NOMO-1 treated with dmso at 0.1 percent for 144 hours (cell line): ENCODE measurements around the gene SFTA2.
"Not testable (repeated sequence)": the region's sequence is repeated elsewhere in the genome, so short reads cannot be mapped to it uniquely, and the experiment has no call there.

Experiments
- DNase-seq: peaks from one replicate; lab custom pipeline; 2025; ENCODE audit not compliant: unreplicated experiment; lab: John Stamatoyannopoulos, UW

SFTA2 gene

DNA sequence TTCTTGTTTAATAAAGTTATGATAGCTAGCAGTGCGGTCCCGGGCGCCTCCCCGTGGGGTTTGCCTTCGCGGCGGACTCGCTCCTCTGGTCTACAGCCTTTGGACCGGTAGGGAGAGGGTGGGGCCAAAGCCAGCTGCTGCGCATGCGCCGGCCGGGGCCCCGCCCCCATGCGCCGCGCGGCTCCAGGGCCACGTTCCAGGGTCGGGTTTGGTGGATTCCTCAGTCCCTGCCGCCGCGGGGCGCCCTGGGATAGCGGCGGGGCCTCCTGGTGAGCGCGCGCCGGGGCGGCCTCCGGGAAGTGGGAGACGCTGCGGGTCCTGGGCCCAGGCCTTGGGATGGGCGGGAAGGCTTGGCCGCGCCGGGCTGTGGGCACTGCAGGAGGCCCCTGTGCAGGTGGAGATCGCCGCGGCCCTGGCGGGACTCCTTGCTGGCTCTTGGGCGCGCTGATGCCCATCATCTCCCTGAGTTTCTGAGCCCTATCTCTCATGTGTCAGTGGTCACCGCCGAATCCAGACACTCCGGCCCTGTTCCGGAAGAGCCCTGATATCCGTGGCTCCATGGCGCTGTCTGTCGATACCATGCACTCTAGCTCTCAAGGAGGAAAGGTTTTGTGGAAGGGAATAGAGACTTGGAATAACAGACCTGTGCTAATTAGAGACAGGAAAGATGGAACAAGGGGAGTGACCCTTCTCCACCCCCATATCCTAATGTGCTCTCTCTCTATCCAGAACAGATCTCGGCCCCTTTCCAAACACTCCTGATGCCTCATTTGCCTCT lies 17.7 kb downstream of the SFTA2 start, which contains the start of gene VARS2:
Gene VARS2, plus strand, starts transcription at position 163 of the 778 bp plus-strand sequence. Its CDS starts 599 bp downstream, at position 762.
- DNase-seq: peak; percentile 85

DNA sequence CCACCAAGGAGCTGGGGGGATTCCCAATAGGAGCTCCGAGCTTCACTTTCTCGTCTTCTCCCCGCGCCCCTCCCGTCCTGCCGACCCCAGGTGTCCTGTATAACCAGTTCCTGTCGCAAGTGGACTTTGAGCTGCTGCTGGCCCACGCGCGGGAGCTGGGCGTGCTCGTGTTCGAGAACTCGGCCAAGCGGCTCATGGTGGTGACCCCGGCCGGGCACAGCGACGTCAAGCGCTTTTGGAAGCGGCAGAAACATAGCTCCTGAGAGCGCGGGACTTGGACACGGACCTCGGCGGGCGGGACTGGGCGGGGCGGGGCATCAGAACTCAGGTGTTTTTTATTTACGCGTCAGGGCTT lies 18.3 kb downstream of the SFTA2 start:
- DNase-seq: no peak

DNA sequence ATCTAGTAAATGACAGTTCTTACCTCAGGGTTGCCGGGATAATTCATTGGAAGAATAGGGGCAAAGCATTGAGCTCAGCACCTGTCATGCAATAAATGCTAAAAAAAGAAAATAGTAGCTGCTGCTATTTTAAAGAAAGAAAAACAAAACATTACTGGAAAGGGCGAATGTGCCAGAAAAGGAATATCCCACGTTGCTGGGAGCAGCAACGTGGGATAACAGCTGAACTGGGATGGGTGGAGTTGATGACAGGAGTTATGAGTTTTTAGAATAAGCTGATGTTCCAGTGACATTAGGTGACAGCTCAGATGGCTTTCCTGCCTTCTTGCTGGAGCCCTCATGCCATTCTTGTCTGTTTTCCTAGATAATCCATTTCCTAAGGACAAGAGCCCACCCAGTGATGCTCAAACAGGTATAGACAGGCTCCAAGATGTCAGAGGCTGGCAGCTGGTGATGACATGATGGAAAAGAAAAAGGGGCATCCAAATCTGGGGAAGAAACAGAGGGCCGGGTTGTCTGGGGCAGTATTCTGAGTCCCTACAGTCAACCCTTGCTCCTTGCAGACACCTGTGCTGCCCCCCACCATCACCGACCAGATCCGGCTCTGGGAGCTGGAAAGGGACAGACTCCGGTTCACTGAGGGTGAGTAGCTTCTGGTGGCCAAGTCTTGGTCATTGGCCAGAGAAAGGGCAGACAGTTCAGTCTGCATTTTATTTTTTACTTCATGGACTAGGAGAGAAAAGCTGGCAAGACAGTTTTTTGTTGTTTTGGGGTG lies 19.0 kb downstream of the SFTA2 start:
- no peak for DNase-seq

DNA sequence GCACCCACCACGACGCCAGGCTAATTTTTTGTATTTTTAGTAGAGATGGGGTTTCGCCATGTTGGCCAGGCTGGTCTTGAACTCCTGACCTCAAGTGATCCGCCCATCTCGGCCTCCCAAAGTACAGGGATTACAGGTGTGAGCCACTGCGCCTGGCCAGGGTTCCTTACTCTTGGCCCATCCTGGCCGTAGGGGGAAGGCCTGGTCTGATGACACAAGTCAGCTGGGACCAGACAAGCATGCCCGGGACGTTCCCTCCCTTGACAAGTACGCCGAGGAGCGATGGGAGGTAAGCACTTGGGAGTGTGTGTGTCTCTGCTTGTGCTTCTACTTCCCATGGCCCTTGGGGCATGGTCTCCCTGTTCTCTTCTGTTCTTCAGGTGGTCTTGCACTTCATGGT lies 21.5 kb downstream of the SFTA2 start:
- DNase-seq: not testable (repeated sequence)

DNA sequence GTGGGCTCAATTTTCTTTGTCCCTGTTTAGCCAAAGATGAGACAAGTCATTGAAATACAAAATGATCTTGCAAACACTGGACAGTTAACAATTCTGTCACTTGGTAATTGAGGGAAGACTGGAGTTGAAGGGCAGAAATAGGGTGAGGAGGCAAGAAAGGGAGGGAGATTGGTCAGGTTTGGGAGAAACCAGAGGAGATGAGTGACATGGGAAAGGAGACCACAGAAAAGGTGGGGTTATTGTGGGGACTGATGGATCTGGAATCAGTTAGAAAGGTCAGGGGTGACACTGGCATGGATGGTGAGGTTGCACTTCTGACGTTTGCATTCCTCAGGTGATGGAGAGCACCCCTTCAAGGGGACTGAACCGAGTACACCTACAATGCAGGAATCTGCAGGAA lies 23.3 kb downstream of the SFTA2 start:
- DNase-seq: no peak

DNA sequence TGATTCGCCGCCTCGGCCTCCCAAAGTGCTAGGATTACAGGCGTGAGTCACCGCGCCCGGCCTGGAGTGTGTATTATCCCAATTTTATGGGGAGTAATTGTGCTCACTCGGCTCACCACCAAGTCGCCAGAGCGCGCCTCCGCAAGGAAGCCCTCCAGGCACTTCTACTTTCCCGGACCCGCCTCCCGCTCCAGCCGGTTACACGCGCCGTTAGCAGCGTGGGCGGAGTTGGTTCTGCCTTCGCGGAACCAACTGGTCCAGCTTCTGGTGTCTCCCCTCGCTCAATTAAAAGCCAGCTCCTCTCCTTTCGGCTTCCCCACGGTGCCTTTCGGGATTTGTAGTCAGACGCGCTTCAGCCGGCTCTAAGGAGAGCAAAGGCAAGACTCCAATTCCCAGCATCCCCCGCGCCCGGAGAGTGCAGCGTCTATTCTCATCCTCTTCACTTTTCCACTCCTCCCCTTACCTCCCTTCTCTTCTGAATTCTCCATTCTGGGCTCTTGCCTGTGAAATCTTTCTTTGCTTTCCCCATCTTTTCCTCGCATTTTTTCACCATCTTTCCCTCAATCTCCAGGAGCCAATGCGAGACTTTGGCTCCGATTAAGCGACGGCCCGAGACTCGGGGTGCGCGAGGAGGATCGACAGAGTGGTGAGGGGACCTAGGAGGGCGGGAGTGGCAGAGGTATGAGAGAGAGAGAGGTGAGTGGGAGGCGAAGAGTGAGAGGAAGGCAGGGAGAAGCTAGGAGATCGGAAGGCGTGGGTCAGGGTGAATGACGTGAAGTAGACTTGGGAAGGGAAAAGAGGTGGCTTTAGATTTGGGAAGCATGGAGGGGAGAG lies 24.0 kb downstream of the SFTA2 start, which contains the start of gene GTF2H4:
Gene GTF2H4, plus strand, starts transcription at position 450 of the 834 bp plus-strand sequence.
- peak; percentile 99 for DNase-seq

DNA sequence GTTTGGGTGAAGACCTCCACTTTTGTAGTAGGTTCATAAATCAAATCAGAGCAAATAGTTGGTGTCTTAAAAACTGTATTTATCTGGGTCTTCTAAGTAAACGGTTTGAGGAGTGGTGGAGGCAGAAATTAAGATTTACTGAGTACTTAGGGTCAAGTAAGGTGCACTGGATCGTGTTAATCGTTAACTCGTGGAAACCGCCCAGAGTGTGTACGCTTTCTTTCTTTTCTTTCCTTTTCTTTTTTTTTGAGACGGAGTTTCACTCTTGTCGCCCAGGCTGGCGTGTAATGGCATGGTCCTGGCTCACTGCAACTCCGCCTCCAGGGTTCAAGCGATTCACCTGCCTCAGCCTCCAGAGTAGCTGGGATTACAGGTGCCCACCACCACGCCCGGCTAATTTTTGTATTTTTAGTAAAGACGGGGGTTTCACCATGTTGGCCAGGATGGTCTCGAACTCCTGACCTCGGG lies 24.6 kb downstream of the SFTA2 start:
- not testable (repeated sequence) for DNase-seq

DNA sequence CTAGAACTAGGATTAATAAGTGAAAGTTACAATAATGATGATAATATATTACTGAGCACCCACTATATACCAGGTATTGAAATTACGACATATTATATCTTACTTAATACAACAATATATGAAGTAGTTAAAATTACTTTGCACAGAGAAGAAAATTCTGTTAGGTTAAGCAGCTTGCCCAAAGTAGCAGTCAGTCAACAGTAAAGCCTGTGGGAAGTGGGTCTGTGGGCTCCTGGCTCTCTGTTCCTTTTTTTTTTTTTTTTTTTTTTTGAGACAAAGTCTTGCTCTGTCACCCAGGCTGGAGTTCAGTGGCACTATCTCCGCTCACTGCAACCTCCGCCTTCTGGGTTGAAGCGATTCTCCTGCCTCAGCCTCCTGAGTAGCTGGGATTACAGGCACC lies 28.7 kb downstream of the SFTA2 start:
- no peak for DNase-seq

DNA sequence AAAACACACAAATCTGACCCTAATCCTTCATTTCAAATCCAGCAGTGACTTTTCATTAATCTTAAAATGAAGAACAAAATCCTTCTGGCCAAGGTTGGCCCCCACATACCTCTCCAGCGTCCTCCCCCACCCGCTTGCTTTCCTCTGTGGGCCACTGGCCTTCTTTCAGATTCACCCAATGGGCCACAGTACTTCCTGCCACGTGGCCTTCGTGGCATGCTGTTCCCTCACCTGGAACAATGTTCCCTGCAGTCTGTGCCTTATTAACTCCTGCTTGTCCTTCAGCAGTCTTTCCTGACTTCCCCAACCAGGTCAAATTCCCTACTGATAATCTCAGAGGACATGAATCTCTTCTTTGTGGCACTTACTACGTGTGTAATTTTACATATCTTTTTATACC lies 29.3 kb downstream of the SFTA2 start:
- no peak for DNase-seq

DNA sequence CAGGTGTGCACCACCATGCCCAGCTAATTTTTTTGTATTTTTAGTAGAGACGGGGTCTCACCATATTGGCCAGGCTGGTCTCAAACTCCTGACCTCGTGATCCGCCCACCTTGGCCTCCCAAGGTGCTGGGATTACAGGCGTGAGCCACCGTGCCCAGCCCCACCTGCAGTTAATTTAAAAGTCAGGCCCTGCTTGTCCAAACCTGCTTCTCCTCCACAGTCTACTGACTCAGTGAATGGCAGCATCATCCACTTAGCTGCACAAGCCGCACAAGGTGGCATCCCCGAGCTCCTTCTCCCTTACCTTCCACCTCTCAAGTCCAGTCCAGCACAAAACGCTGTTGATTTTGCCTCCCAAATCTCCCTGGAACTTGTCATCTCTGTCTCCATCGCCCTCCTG lies 29.8 kb downstream of the SFTA2 start:
- not testable (repeated sequence) for DNase-seq

DNA sequence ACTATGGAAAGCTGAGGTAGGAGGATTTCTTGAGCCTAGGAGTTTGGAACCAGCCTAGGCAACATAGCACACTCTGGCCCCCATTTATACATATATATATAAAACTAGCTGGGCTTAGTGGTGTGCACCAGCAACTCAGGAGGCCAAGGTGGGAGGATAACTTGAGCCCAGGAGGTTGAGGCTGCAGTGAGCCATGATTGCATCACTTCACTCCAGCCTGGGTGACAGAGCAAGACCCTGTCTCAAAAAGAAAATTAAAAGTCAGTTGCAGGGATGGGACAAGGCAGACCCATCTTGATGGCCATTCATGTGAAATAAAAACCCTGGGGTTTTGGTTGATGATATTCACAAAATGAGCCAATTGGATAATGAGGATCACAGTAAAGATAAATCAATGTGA lies 30.5 kb downstream of the SFTA2 start:
- DNase-seq: no peak

DNA sequence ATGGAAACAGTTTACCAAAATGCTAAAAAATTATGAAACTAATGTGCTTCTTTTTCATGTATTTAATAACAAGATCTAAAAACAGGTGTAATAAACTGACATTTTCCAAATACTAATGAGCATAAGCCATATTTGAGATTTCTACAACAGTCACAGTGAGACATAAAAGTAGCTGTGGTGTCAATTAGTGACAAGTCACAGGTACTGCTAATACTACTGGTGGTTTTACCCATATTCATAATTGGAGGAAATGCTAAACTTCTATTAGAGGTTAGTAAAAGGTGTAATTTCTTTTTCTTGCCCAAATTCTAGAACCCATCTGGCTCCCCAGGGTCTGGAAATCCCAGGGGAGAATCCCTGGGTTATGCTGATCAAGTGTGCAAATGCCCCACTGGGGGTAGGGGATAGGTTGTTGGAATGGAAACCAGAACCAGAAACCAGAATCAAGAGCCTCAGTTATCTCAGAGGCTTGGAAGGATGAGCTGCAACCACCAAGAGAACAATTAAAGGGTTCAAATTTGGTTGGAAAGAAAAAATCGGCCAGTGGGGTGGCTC lies 31.0 kb downstream of the SFTA2 start:
- DNase-seq: no peak

DNA sequence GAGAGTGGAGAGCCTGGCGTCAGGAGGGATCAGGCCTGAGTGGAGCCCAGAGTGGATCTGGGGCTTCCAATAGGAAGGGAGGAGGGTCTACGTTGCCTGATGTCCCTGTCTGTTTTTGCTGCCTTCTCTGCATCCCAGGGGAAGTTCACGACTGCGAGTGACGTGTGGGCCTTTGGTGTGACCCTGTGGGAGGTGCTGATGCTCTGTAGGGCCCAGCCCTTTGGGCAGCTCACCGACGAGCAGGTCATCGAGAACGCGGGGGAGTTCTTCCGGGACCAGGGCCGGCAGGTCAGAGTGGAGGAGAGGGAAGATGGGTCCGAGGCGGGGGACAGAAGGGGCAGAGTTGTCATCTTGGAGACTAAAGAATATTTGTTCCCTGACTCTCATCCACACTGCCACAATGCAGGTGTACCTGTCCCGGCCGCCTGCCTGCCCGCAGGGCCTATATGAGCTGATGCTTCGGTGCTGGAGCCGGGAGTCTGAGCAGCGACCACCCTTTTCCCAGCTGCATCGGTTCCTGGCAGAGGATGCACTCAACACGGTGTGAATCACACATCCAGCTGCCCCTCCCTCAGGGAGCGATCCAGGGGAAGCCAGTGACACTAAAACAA lies 33.1 kb downstream of the SFTA2 start:
- DNase-seq: no peak

DNA sequence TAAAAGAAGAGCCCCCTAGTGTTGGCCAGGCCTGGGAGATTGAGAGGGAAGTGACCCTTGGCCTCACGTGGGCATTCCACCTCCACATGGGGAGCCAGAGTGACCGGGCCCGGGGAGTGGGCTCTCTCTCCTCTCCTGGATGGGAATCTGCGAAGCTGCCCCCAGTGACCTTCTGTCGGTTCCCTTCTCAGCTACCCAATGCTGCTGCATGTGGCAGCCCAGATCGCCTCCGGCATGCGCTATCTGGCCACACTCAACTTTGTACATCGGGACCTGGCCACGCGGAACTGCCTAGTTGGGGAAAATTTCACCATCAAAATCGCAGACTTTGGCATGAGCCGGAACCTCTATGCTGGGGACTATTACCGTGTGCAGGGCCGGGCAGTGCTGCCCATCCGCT lies 34.1 kb downstream of the SFTA2 start:
- no peak for DNase-seq

DNA sequence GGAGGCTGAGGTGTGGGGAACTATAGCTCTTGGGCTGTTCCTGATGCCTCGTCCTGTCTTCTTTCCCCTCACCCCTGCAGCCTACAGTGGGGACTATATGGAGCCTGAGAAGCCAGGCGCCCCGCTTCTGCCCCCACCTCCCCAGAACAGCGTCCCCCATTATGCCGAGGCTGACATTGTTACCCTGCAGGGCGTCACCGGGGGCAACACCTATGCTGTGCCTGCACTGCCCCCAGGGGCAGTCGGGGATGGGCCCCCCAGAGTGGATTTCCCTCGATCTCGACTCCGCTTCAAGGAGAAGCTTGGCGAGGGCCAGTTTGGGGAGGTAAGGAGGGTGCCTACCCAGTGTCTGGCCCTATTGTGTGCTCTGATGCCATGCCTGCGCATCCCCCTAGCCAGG lies 35.4 kb downstream of the SFTA2 start:
- no peak for DNase-seq

DNA sequence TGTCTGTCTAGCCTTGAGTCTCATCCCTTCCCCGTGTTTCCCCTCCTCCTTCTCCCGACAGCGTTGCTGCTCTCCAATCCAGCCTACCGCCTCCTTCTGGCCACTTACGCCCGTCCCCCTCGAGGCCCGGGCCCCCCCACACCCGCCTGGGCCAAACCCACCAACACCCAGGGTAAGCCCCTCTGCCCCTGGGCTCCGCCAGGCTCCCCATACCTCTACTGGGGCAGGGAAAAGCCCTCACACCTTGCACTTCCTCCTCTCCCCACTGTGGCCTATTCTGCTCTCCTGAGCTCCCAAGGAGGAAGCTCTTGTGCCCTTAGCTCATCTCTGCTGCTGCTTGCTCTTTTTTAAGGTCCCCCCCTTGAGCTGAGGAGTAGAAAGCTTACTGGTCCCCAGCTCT lies 36.6 kb downstream of the SFTA2 start:
- DNase-seq: no peak

DNA sequence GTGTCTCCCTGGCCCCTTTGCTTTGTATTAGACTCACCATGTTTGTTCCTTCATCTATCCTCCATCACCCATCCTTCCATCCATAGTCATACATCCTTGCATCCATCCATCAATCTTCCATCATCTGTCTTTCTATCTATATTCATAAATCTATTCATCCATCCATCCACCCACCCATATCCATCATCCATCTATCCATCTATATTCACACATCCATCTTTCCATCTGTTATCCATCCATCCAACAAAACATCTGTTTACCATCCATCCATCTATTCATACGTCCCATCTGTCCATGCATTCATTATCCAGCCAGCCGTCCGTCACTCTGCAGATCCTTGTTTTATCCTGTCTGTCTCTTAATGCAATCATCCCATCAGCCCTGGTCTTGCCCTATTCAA lies 37.0 kb downstream of the SFTA2 start:
- no peak for DNase-seq

DNA sequence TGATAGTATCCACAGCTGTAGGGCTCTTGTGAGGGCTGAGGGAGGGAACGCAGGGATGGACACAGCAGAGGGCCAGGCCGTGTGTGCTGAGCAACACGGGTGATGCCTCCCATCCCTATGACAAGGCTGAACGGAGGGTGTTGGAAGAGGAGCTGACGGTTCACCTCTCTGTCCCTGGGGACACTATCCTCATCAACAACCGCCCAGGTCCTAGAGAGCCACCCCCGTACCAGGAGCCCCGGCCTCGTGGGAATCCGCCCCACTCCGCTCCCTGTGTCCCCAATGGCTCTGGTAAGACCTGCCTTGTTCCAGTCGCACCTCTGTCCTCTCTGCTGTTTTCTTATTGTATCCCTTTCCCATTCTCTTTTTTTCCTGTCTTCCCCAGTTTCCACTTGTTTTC lies 37.6 kb downstream of the SFTA2 start:
- no peak for DNase-seq

DNA sequence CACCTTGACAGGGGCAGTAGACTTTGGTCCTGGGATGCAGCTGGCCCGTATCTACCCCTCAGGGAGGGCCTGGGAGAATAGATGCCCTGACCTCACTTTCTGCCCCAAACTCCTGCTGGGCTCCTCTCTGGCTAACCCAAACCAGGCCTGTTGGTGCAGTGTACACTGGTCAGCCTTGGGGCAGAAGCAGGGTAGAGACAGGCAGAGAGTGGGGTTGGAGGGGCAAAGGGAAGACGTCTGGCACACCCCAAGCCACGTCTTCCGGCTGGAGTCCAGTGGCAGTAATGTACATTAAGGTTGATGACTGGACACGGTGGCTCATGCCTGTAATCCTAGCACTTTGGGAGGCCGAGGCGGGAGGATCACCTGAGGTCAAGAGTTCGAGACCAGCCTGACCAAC lies 38.3 kb downstream of the SFTA2 start:
- DNase-seq: no peak

DNA sequence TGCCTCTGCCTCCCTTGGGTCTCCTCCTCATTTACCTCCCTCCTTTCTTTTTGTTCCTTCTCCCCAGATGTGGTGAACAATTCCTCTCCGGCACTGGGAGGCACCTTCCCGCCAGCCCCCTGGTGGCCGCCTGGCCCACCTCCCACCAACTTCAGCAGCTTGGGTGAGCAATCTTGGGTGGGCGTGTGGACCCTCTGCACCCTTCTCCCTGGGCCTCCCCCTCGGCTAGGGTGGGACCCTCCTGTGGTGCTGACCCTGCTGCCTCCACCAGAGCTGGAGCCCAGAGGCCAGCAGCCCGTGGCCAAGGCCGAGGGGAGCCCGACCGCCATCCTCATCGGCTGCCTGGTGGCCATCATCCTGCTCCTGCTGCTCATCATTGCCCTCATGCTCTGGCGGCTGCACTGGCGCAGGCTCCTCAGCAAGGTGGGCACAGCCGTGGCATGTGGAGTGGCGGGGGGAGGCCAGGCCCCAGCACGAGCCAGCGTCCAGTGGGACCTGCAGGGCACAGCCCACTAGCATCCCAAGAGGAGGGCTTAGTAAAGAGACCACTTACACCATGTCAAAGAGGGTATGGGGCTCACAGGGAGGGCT lies 38.9 kb downstream of the SFTA2 start:
- DNase-seq: no peak
